GM12872 (cell line): ENCODE data around the gene MGMT.

Experiments
- TF ChIP-seq, protein P1 (sequence below): IDR thresholded peaks from 3 replicates; pipeline ENCODE4 v1.5.1; 2011; ENCODE audit warnings: low read depth, mild to moderate bottlenecking, low read length, moderate library complexity; ENCODE audit not compliant: insufficient read depth

Gene MGMT

DNA sequence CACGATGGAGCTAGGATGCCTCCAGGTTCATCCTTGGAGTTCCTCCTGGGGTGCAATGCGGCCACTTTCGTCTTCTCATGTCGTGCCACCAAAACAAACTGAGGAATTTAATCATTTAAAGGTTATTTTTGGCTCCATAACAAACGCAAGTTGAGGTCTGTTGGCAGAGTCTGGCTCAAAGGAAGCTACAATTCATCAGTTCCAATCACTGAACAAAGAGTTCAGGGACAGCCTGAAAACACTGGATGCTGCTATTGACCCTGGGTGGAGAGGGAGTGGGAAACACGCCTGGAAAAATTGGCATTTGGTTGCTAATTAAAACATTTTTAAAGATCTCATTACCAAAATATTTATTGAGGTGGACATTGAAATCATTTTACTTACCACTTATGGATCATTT lies 11.4 kb upstream of the MGMT start:
- TF ChIP-seq, protein P1, sequence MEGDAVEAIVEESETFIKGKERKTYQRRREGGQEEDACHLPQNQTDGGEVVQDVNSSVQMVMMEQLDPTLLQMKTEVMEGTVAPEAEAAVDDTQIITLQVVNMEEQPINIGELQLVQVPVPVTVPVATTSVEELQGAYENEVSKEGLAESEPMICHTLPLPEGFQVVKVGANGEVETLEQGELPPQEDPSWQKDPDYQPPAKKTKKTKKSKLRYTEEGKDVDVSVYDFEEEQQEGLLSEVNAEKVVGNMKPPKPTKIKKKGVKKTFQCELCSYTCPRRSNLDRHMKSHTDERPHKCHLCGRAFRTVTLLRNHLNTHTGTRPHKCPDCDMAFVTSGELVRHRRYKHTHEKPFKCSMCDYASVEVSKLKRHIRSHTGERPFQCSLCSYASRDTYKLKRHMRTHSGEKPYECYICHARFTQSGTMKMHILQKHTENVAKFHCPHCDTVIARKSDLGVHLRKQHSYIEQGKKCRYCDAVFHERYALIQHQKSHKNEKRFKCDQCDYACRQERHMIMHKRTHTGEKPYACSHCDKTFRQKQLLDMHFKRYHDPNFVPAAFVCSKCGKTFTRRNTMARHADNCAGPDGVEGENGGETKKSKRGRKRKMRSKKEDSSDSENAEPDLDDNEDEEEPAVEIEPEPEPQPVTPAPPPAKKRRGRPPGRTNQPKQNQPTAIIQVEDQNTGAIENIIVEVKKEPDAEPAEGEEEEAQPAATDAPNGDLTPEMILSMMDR, result no peak

DNA sequence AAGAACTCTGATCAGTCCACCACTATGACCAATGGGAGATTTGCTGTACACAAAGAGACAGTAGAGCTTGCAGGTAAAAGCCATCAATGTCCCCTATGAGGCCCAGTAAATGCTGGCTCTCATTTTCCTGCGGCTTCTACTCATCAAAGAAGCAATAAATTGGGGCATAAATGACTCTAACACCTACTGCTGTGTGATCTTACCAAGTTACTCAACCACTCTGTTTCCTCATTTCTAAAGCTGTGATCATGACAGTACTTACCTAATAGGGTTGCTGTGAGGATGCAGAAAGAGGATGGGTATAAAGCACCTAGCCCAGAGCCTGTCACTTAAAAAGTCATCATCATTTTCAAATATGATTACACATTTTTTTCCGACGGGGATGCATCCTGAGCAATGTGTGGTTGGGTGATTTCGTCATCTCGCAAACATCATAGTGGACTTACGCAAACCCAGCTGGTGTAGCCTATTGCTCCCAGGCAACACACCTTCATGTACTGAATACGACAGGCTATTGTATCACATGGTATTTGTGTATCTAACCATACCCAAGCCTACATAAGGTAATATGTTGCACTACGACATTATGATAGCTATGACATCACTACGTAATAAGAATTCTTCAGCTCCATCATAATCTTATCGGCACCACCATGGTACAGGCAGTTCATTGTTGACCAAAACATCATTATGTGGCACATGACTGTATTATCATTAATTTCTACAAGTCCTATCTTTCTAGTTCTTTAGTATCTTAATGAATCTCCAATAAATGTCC lies 7.1 kb upstream of the MGMT start:
- TF ChIP-seq, protein P1, result no peak

DNA sequence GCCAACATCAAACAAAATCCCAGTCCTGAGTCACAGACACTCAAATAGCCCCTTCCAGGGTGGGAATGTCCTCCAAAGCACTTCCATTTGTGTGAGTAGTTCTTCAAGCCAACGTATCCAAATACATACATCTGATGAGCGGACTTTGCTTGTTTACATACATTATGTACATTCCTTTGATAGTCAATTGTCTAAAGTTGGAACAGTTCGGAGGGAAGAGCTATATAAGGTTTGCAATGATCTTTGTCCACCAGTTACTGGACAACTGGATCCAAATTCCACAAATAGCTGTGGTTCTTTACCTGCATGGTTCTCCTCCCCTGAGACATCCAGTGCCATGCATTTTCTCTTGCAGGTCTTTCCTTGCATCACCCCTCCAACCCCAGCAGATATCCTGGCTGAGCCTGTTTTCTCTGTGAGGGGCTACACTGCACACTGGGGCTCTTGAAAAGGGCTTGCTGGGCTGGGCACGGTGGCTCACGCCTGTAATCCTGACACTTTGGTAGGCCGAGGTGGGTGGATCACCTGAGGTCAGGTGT lies 4.7 kb upstream of the MGMT start:
- TF ChIP-seq, protein P1, result no peak

DNA sequence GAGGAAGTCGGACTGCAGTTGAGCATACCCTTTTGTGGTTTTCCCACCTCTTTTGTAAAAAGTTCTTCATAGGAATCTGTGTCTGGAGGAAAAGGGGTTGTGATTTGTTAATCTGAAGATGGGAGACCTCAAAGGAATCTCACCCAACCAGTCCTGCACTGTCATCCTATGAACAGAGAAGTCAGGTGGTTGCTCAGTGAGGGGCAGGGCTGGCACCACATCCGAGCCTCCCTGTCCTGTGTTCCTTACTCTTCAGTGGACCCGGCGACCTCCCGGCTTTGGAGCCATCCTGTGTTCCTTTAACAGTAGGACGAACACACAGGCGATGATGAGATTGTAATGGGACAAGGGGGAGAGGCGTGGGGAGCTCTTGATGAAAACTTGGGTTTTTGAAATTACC lies 2.8 kb upstream of the MGMT start:
- TF ChIP-seq, protein P1, result no peak

DNA sequence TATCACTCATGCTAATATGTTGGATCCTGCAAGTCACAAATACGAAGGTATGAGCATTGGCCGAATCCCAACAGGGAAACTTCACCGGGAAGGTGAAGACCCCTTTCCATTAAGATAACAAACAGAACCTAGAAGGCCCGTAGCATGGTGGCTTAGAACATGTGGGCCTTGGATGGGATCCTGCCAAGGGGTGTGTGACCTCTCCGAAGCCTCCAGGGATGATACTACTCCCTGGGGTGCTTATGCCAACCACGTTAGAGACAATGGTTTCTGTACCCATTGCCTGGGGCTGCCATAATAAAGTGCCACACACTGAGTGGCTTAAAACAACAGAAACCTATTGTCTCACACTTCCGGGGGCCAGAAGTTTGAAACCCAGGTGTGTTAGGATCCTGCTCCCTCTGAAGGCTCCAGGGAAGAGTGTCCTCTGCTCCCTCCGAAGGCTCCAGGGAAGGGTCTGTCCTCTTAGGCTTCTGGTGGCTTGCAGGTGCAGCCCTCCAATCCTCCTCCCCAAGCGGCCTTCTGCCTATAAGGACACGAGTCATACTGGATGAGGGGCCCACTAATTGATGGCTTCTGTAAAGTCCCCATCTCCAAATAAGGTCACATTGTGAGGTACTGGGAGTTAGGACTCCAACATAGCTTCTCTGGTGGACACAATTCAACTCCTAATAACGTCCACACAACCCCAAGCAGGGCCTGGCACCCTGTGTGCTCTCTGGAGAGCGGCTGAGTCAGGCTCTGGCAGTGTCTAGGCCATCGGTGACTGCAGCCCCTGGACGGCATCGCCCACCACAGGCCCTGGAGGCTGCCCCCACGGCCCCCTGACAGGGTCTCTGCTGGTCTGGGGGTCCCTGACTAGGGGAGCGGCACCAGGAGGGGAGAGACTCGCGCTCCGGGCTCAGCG lies 992 bp upstream of the MGMT start:
- TF ChIP-seq, protein P1, result no peak

DNA sequence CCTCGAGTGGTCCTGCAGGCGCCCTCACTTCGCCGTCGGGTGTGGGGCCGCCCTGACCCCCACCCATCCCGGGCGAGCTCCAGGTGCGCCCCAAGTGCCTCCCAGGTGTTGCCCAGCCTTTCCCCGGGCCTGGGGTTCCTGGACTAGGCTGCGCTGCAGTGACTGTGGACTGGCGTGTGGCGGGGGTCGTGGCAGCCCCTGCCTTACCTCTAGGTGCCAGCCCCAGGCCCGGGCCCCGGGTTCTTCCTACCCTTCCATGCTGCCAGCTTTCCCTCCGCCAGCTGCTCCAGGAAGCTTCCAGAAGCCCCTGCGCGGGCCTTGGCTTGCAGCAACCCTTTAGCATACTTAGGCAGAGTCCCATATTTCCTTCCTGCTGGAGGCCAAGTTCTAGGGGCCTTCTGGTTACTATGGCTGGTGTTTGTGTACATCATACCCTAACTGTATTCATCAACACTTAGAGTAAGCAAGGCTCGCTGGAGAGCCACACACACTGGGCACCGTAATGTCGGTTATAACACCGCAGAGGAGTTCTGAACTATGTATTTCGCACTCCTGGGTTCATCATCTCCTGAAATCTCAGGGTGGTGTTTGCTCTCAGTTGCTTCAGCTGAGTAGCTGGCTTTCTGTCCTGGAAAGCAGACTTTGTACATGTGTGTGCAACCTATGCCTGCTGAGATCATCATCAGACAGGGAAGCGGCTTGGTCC lies 471 bp downstream of the MGMT start:
- TF ChIP-seq, protein P1, result no peak

DNA sequence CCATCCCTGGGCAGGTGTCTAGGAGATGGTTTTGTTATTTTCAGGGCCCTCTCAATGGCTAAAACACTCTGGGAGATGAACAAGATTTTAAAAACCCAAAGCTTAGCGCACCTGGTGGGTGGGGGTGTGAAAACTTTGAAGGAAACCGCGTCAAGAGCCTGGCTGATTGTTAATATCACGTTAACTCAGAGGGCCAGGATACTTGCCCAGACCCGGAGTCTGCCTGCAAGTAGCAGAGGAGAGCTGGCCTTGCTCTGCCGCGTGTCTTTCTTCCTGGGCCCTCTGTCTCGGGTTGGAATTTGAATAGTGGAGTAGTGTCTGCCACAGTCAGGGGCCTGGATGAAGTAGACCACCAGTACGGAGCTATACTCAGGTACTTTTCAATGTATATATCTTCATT lies 1.1 kb downstream of the MGMT start:
- TF ChIP-seq, protein P1, result no peak
